GM12872 (cell line): ENCODE data around the gene ENDOV.

Experiments
- CTCF ChIP-seq: IDR thresholded peaks from 3 replicates; pipeline ENCODE4 v1.5.1; 2011; ENCODE audit warnings: low read depth, mild to moderate bottlenecking, low read length, moderate library complexity; ENCODE audit not compliant: insufficient read depth

The ENDOV gene

GRCh38 chr17:80441133-80441578 lies 26.2 kb downstream of the ENDOV start:
- no peak for TF ChIP-seq CTCF

DNA sequence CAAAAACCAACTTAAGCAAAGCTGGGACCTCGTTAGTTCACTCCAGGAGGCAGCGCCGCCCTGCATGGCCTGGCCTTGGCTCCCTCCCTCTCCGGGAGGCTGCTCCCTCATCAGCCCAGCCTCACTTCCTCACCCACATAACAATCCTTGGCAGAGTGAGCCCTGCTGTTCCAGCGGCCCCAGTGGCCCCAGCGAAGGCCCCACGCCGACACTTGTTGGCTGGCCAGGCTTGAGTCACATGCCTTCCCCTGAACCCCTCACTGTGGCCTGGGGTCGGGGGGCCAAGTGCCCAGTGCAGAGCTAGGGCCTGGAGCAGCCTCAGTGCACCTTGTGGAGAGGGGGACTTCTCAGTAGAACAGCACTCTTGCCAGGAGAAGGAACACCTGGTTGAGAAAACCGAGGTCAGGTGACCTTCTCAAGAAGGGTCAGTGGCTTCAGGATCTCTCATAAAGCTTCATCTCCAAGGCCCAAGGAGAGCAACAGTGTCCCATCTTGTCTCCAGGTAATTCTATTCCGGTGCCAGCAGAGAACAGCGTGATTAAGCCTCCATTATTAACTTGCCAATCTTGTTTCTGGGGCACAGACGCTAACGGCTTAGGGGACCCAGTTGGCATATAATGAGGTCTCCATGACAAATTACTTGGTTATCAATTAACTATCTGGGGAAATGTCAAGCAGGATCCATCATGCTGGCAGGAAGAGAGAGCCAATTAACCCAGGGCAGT lies 26.8 kb downstream of the ENDOV start:
- TF ChIP-seq CTCF = no peak

DNA sequence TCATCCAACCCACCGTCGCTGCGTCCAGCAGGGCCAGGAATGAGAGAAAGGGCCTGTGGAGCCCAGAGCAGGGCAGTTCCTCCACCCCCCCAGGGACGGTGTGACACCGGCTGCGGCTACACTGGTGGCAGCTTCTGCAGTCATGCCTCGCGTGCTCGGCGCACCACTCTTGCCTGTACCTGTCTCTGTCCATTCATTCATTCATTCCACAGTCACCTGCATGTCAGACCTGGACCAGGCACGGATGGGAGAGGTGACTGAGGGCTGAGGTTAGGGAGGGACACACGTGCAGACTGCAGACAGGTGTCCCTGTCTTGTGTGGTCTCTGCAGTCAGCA lies 27.3 kb downstream of the ENDOV start:
- no peak for TF ChIP-seq CTCF

DNA sequence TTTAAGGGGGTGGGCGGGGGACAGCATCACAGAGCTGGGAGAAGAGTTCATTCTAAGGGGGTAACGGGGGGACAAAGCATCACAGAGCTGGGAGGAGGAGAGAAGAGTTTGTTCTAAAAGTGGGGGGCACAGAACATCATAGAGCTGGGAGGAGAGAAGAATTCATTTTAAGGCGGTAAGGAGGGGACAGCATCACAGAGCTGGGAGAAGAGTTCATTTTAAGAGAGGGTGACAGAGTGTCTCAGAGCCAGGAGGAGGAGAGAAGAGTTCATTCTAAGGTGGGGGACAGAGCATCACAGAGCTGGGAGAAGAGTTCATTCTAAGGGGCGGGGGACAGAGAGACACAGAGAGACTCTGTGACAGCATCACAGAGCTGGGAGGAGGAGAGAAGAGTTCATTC lies 27.8 kb downstream of the ENDOV start:
- TF ChIP-seq CTCF = no peak

DNA sequence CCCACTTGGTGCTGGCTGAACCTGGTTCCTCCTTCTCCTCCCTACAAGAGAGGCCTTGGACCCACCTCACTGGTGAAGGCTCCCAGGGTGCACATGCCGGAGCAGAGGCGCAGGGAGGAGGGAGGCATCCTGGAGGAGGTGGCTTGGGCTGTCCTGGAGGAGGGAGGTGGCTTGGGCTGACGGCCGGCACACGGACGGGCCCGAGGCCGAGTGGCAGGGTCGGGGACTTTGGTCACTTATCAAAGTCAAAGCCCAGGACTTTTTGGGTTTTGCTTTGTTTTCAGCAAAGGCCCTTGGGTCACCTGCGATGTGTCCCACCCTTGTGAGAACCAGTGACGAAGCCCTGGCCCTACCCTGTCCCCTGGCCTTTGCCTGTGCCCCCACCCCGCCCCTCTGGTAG lies 28.5 kb downstream of the ENDOV start:
- no peak for TF ChIP-seq CTCF

- TF ChIP-seq CTCF = no peak
Observed at GRCh38 chr17:80443916-80444643, 29.1 kb downstream of the ENDOV start.

DNA sequence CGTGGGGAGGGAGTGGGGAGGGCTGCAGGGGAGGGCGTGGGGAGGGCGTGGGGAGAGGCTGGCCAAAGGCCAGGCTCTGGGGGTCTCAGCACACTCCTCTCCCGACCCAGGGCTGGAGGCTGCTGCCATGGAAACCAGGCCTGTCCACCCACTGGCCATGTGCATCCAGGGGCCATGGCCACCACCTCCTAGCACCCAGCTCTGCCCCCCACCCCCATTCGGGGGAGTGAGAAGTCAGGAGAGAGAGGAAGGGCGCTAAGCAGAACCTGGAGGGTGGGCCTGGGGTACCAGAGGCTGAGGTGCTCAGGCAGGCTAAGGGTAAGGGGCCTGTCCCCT lies 29.6 kb downstream of the ENDOV start:
- TF ChIP-seq CTCF = no peak
